Stimulated activated CD4-positive, alpha-beta T cell treated with anti-CD3 and anti-CD28 coated beads, Interleukin-2, amount 100 ng/mL, for 4 hours (primary cell): Measurements from ENCODE around the gene SPATA4.
"Not testable (repeated sequence)": the region's sequence is repeated elsewhere in the genome, so short reads cannot be mapped to it uniquely, and the experiment has no call there.

Experiments used
- DNase-seq: peaks from one replicate; pipeline ENCODE4 v3.0.0-alpha.2; 2020; ENCODE audit warnings: low read depth

SPATA4 gene

GRCh38 chr4:176195184-176195978 is at the start of gene SPATA4:
TSS of gene SPATA4 (minus strand) at chr4:176195585. CDS start at chr4:176195562, 23 bp downstream.
- peak; percentile 91 for DNase-seq

- DNase-seq, result no peak
Measured at GRCh38 chr4:176242764-176243347, 47.5 kb upstream of the SPATA4 start.

- no peak for DNase-seq
Measured at GRCh38 chr4:176241703-176242102, 46.3 kb upstream of the SPATA4 start.

GRCh38 chr4:176238826-176239225 is 43.4 kb upstream of the SPATA4 start:
- DNase-seq, result no peak

GRCh38 chr4:176238157-176238610 is 42.8 kb upstream of the SPATA4 start:
- no peak for DNase-seq

- no peak for DNase-seq
Measured at GRCh38 chr4:176236946-176237345, 41.6 kb upstream of the SPATA4 start.

GRCh38 chr4:176230836-176231235 is 35.5 kb upstream of the SPATA4 start:
- no peak for DNase-seq

- DNase-seq, result no peak
Measured at GRCh38 chr4:176229645-176230044, 34.3 kb upstream of the SPATA4 start.

- no peak for DNase-seq
Measured at GRCh38 chr4:176226736-176227135, 31.4 kb upstream of the SPATA4 start.

- no peak for DNase-seq
Measured at GRCh38 chr4:176223561-176223960, 28.2 kb upstream of the SPATA4 start.

- no peak for DNase-seq
Measured at GRCh38 chr4:176222149-176222548, 26.8 kb upstream of the SPATA4 start.

GRCh38 chr4:176217510-176217909 is 22.1 kb upstream of the SPATA4 start:
- DNase-seq, result no peak

GRCh38 chr4:176212351-176212750 is 17.0 kb upstream of the SPATA4 start:
- DNase-seq, result not testable (repeated sequence)

- no peak for DNase-seq
Measured at GRCh38 chr4:176210579-176211296, 15.4 kb upstream of the SPATA4 start.

GRCh38 chr4:176210101-176210500 is 14.7 kb upstream of the SPATA4 start:
- no peak for DNase-seq

- no peak for DNase-seq
Measured at GRCh38 chr4:176209535-176209934, 14.2 kb upstream of the SPATA4 start.

- no peak for DNase-seq
Measured at GRCh38 chr4:176207839-176208238, 12.5 kb upstream of the SPATA4 start.

- DNase-seq, result no peak
Measured at GRCh38 chr4:176205299-176205698, 9.9 kb upstream of the SPATA4 start.

GRCh38 chr4:176198316-176198903 is 3.0 kb upstream of the SPATA4 start:
- DNase-seq, result no peak

GRCh38 chr4:176193938-176194337 is 1.4 kb downstream of the SPATA4 start:
- no peak for DNase-seq

- no peak for DNase-seq
Measured at GRCh38 chr4:176193126-176193525, 2.3 kb downstream of the SPATA4 start.

- no peak for DNase-seq
Measured at GRCh38 chr4:176191974-176192373, 3.4 kb downstream of the SPATA4 start.
